GM19193 (cell line): ENCODE results near the gene LEUTX.

Experiments used
- POLR2A ChIP-seq: IDR thresholded peaks from 4 replicates; pipeline ENCODE4 v1.6.1; 2011; ENCODE audit not compliant: insufficient read depth, insufficient read length; ENCODE audit errors: extremely low read depth

LEUTX gene

GRCh38 chr19:39828015-39828653 is 49.5 kb downstream of the LEUTX start:
- TF ChIP-seq POLR2A, result no peak

- TF ChIP-seq POLR2A, result no peak
Measured at GRCh38 chr19:39828654-39829032, 50.0 kb downstream of the LEUTX start.

- no peak for TF ChIP-seq POLR2A
Measured at GRCh38 chr19:39829702-39830275, 51.1 kb downstream of the LEUTX start.

GRCh38 chr19:39830406-39830805 is 51.8 kb downstream of the LEUTX start:
- no peak for TF ChIP-seq POLR2A

- no peak for TF ChIP-seq POLR2A
Measured at GRCh38 chr19:39830847-39831246, 52.2 kb downstream of the LEUTX start.

GRCh38 chr19:39831679-39832078 is 53.0 kb downstream of the LEUTX start:
- no peak for TF ChIP-seq POLR2A

- no peak for TF ChIP-seq POLR2A
Measured at GRCh38 chr19:39832341-39833083, 53.9 kb downstream of the LEUTX start.

GRCh38 chr19:39833160-39833463 is 54.5 kb downstream of the LEUTX start:
- TF ChIP-seq POLR2A, result no peak

- TF ChIP-seq POLR2A, result peak; percentile 13
Measured at GRCh38 chr19:39833464-39834286, 55.0 kb downstream of the LEUTX start, which contains the start of gene DYRK1B. TSS of gene DYRK1B (minus strand) at chr19:39834162. CDS start at chr19:39831867, 2,295 bp downstream.

GRCh38 chr19:39834287-39834841 is 55.7 kb downstream of the LEUTX start:
- no peak for TF ChIP-seq POLR2A
